Endothelial cell of umbilical vein (primary cell): ENCODE measurements around the gene ALPK1. TPM values are rescaled to one million over a fixed set of nuclear protein-coding genes. Genes with fewer than 3 reads are reported as not detected.

Experiments
- BruUV-seq: library from RNA; stranded (reverse); fragments of 400-500 nt; replicated peaks from 2 replicates; lab custom pipeline; 2021; lab: Mats Ljungman, UMichigan
- CTCF ChIA-PET: fragments of 300-600, 350-600 bp; sonication (Branson Sonifier 250); formaldehyde crosslinking; loops from one replicate; lab custom pipeline; 2021; ENCODE audit warnings: antibody characterized with exemption, inconsistent platforms; lab: Charles Lee
- POLR2A ChIA-PET: fragments of 300-600, 350-600 bp; sonication (Branson Sonifier 250); formaldehyde crosslinking; loops from one replicate; lab custom pipeline; 2021; ENCODE audit warnings: antibody characterized with exemption, inconsistent platforms; lab: Charles Lee
- DNase-seq: peaks from one replicate; pipeline ENCODE4 v3.0.0-alpha.2; 2011; ENCODE audit warnings: low read depth, low spot score
- FAIRE-seq: peaks from 2 replicates; lab custom pipeline; 2011; peaks lifted over from hg19 to GRCh38; lab: Jason Lieb, UNC
- H2AFZ ChIP-seq: 2 replicates; pipeline ENCODE4 v1.6.0; 2012; ENCODE audit warnings: low read depth, low read length, control low read depth, inconsistent platforms
- H3K27ac ChIP-seq: 2 replicates; pipeline ENCODE4 v1.5.1; 2011; ENCODE audit warnings: low read depth, mild to moderate bottlenecking, control low read depth, low read length, moderate library complexity; ENCODE audit not compliant: insufficient read depth
- H3K27me3 ChIP-seq, 2 experiments: 2 replicates each; pipeline versions ENCODE4 v1.6.0 to v1.6.1; 2011; ENCODE audit warnings: low read length in 2 of 2, mixed read lengths in 1 of 2; ENCODE audit not compliant: control insufficient read depth in 2 of 2, insufficient read depth in 2 of 2
- H3K36me3 ChIP-seq, 2 experiments: 2 replicates in 1 of 2; 3 replicates in 1 of 2; pipeline ENCODE4 v1.5.1; 2011; ENCODE audit warnings: low read length in 2 of 2, mild to moderate bottlenecking in 1 of 2, moderate library complexity in 1 of 2; ENCODE audit not compliant: control insufficient read depth in 2 of 2, insufficient read depth in 2 of 2; ENCODE audit errors: extremely low read depth in 1 of 2
- H3K4me1 ChIP-seq: 3 replicates; pipeline ENCODE4 v1.5.1; 2011; ENCODE audit warnings: mild to moderate bottlenecking, low read length; ENCODE audit not compliant: control insufficient read depth, insufficient read depth; ENCODE audit errors: extremely low read depth
- H3K4me2 ChIP-seq: 2 replicates; pipeline ENCODE4 v1.6.1; 2011; ENCODE audit warnings: low read length, control low read depth, mixed read lengths; ENCODE audit not compliant: insufficient read depth
- H3K4me3 ChIP-seq, 3 experiments: fragments of 200-600 bp in 1 of 3; sonication (generic), shearing (Covaris generic) in 1 of 3; replicated peaks in 1 of 3; 2 replicates each; pipeline ENCODE4 v1.5.1; 2011 to 2016; ENCODE audit warnings: control low read depth in 3 of 3, low read length in 3 of 3, mild to moderate bottlenecking in 2 of 3, inconsistent platforms in 1 of 3, low read depth in 1 of 3, moderate library complexity in 1 of 3; ENCODE audit not compliant: insufficient read depth in 1 of 3
- H3K79me2 ChIP-seq: 2 replicates; pipeline ENCODE4 v1.6.0; 2012; ENCODE audit warnings: low read length, inconsistent platforms; ENCODE audit not compliant: control insufficient read depth, insufficient read depth
- H3K9ac ChIP-seq: replicated peaks from 2 replicates; pipeline ENCODE3; 2011; ENCODE audit warnings: low read length, control low read depth; ENCODE audit not compliant: insufficient read depth; ENCODE audit errors: extremely low read depth
- H3K9me1 ChIP-seq: replicated peaks from 3 replicates; pipeline ENCODE4 v1.6.0; 2011; ENCODE audit warnings: mild to moderate bottlenecking, low read length; ENCODE audit not compliant: control insufficient read depth, insufficient read depth; ENCODE audit errors: extremely low read depth
- H3K9me3 ChIP-seq: replicated peaks from 2 replicates; pipeline ENCODE4 v1.5.1; 2012; ENCODE audit warnings: low read length, inconsistent platforms; ENCODE audit not compliant: control insufficient read depth, insufficient read depth
- H4K20me1 ChIP-seq: replicated peaks from 2 replicates; pipeline ENCODE3; 2011; ENCODE audit warnings: mild to moderate bottlenecking, low read length; ENCODE audit not compliant: control insufficient read depth, insufficient read depth; ENCODE audit errors: extremely low read depth
- EZH2 ChIP-seq: IDR thresholded peaks from 2 replicates; pipeline ENCODE4 v1.6.1; 2012; ENCODE audit warnings: borderline replicate concordance, low read depth, mild to moderate bottlenecking, moderate library complexity, low read length, inconsistent platforms; ENCODE audit not compliant: severe bottlenecking
- FOS ChIP-seq: IDR thresholded peaks from 2 replicates; pipeline ENCODE4 v1.6.1; 2011; ENCODE audit warnings: mild to moderate bottlenecking, low read length, moderate library complexity, borderline replicate concordance; ENCODE audit not compliant: insufficient read depth
- GATA2 ChIP-seq: IDR thresholded peaks from 2 replicates; pipeline ENCODE4 v1.7.0; 2011; ENCODE audit warnings: low read depth, mild to moderate bottlenecking, moderate library complexity, mixed read lengths, low read length; ENCODE audit not compliant: insufficient read length, insufficient read depth
- JUN ChIP-seq: IDR thresholded peaks from 2 replicates; pipeline ENCODE4 v1.6.1; 2011; ENCODE audit warnings: borderline replicate concordance, low read depth; ENCODE audit not compliant: insufficient read length, insufficient read depth
- MAX ChIP-seq: IDR thresholded peaks from 2 replicates; pipeline ENCODE4 v1.6.1; 2011; ENCODE audit not compliant: insufficient read depth, insufficient read length
- MYC ChIP-seq: IDR thresholded peaks from one replicate; pipeline ENCODE4 v1.6.1; 2011; ENCODE audit warnings: mild to moderate bottlenecking, low read depth, low read length
- POLR2A ChIP-seq: IDR thresholded peaks from 2 replicates; pipeline ENCODE4 v1.6.1; 2012; ENCODE audit warnings: low read depth, mild to moderate bottlenecking, control low read depth, low read length
- POLR2AphosphoS5 ChIP-seq: IDR thresholded peaks from 2 replicates; pipeline ENCODE4 v1.6.1; 2012; ENCODE audit warnings: low read depth, mild to moderate bottlenecking, control low read depth, low read length, moderate library complexity; ENCODE audit not compliant: insufficient read depth
- dilution Hi-C: fragments of 300-500 bp; cut with MboI; formaldehyde crosslinking; loops from one replicate; pipeline ENCODE4 v1.15.0; 2019; ENCODE audit warnings: low sequenced_read_pairs; ENCODE audit not compliant: extremely low pct_ligation_motif_present
- intact Hi-C: fragments of 100-400 bp; cut with micrococcal nuclease; formaldehyde crosslinking; loops from one replicate; pipeline ENCODE4 v1.10.0; 2022
- polyA plus RNA-seq, 4 experiments: library from polyadenylated mRNA; depleted of rRNA in 3 of 4; stranded (reverse) in 3 of 4; unstranded in 1 of 4; fragments of >200 nt; gene quantifications; 2 replicates each; pipeline versions ENCODE4 v1.2.1 to v1.2.3, GENCODE V29; 2011 to 2012; ENCODE audit warnings: missing spikeins in 1 of 4
- total RNA-seq: library from RNA; stranded (reverse); gene quantifications from 2 replicates; pipeline ENCODE4 v1.2.3, GENCODE V29; 2021
- TF ChIP-seq, protein P1 (sequence below), 2 donors: IDR thresholded peaks; 1 replicate in 1 of 2; 2 replicates in 1 of 2; pipeline ENCODE4 v1.5.1; 2011; ENCODE audit warnings: low read length in 2 of 2, mild to moderate bottlenecking in 2 of 2, moderate library complexity in 2 of 2, control low read depth in 1 of 2, inconsistent platforms in 1 of 2, low read depth in 1 of 2; ENCODE audit not compliant: insufficient read depth in 1 of 2; ENCODE audit errors: extremely low read depth in 1 of 2

The ALPK1 gene
- total and polyA plus RNA-seq, 2 donors (not counting 3 experiments of a cell fraction or from before 2014, with no cell fraction given): 1.4 to 5.5 TPM

GRCh38 chr4:112418092-112418491 is 120.9 kb downstream of the ALPK1 start:
- intact Hi-C loops: no loop called here
- no peak for TF ChIP-seq FOS
- no peak for TF ChIP-seq POLR2A
- TF ChIP-seq MYC: no peak
- CTCF ChIA-PET: no interaction called here

GRCh38 chr4:112421911-112422310 is 124.7 kb downstream of the ALPK1 start:
- no peak overlapping the region for H3K9ac ChIP-seq
- H3K9me3 ChIP-seq: no peaks in the 10 kb centered on the region
- dilution Hi-C loops (no loop called here), intact Hi-C loops (no loop called here)
- CTCF ChIA-PET: no interaction called here
- H3K4me3 ChIP-seq: no peak overlapping the region
- H3K4me1 ChIP-seq: no peaks in the 10 kb centered on the region
- FAIRE-seq: no peak
- no peak for DNase-seq
- peaks cover 4% of the 10 kb centered on the region for H3K9me1 ChIP-seq
- H2AFZ ChIP-seq: no peak overlapping the region
- H3K79me2 ChIP-seq: no peaks in the 10 kb centered on the region
- TF ChIP-seq JUN (no peak), POLR2A (no peak), MYC (no peak), POLR2AphosphoS5 (no peak), GATA2 (no peak), MAX (no peak), FOS (no peak), EZH2 (no peak)
- TF ChIP-seq, protein P1, sequence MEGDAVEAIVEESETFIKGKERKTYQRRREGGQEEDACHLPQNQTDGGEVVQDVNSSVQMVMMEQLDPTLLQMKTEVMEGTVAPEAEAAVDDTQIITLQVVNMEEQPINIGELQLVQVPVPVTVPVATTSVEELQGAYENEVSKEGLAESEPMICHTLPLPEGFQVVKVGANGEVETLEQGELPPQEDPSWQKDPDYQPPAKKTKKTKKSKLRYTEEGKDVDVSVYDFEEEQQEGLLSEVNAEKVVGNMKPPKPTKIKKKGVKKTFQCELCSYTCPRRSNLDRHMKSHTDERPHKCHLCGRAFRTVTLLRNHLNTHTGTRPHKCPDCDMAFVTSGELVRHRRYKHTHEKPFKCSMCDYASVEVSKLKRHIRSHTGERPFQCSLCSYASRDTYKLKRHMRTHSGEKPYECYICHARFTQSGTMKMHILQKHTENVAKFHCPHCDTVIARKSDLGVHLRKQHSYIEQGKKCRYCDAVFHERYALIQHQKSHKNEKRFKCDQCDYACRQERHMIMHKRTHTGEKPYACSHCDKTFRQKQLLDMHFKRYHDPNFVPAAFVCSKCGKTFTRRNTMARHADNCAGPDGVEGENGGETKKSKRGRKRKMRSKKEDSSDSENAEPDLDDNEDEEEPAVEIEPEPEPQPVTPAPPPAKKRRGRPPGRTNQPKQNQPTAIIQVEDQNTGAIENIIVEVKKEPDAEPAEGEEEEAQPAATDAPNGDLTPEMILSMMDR (IDR thresholded peaks at IDR 0.05; ENCODE audit: extremely low read depth in 1 of 2, insufficient read depth in 1 of 2, low read depth in 1 of 2, low read length in 2 of 2): no peak
- no peaks in the 10 kb centered on the region for H3K36me3 ChIP-seq
- no peaks in the 10 kb centered on the region for H4K20me1 ChIP-seq
- H3K4me2 ChIP-seq: no peak overlapping the region
- POLR2A ChIA-PET: no interaction called here
- no TSS peak for BruUV-seq
- no peaks in the 10 kb centered on the region for H3K27me3 ChIP-seq
- no peak overlapping the region for H3K27ac ChIP-seq

More at GRCh38 chr4:112418092-112418491, 120.9 kb downstream of the ALPK1 start:
- no peaks in the 10 kb centered on the region for H3K36me3 ChIP-seq
- no peak overlapping the region for H2AFZ ChIP-seq
- H3K79me2 ChIP-seq: no peaks in the 10 kb centered on the region
- no peak overlapping the region for H3K4me2 ChIP-seq
- dilution Hi-C loops: no loop called here
- BruUV-seq: no TSS peak
- POLR2A ChIA-PET: no interaction called here
- H3K4me3 ChIP-seq: no peak overlapping the region
- FAIRE-seq (no peak), DNase-seq (no peak)
- no peaks in the 10 kb centered on the region for H3K4me1 ChIP-seq
- H3K9me3 ChIP-seq: no peaks in the 10 kb centered on the region
- peaks cover under 1% of the 10 kb centered on the region for H3K9me1 ChIP-seq
- H3K27me3 ChIP-seq: no peaks in the 10 kb centered on the region
- no peaks in the 10 kb centered on the region for H4K20me1 ChIP-seq
- no peak overlapping the region for H3K27ac ChIP-seq
- H3K9ac ChIP-seq: no peak overlapping the region
